ENCODE measurements around the gene SEC24D.

The SEC24D gene

DNA sequence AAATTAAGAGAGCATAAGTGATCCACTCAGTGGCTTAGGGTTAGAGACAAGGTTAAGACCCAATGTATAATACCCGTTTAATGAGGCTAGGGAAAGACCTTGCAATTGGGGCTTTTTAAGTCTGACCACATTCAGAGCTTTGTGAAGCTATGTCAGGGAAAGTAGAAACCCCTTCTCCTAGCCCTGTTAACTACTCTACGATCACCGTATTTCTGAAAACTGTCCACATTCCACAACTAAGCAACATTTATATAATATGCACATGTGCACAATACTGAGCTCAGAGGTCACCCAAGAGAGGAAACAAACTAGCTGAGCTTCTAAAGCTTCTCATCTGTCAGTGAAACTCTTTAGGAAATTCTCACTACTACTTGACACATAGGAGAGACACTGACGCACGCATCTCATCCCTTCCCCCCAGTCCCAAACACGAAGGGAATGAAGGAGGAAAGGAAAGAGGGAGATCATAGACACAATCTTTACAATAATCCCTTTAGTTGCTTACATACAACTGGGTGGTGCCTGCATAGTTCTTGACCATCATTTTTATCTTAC lies 94.5 kb downstream of the SEC24D start:
- no peaks in the 10 kb centered on the region for H3K9me3 ChIP-seq (ENCODE audit: low read length)
- peaks cover 27% of the 10 kb centered on the region for H3K36me3 ChIP-seq (ENCODE audit: insufficient read depth, low read length)
- peak overlapping the region; percentile 35 for H3K9ac ChIP-seq (ENCODE audit: low read length)
- H3K4me1 ChIP-seq (ENCODE audit: insufficient read depth, low read length), result peaks cover 68% of the 10 kb centered on the region
- peak overlapping the region in 1 of 2 donors; percentile 49 for H3K4me3 ChIP-seq (ENCODE audit: low read depth in 1 of 2, low read length in 2 of 2)
- H3K27me3 ChIP-seq (ENCODE audit: control insufficient read depth in 1 of 2, insufficient read depth in 2 of 2, low read length in 2 of 2), result no peaks in the 10 kb centered on the region
- peak overlapping the region; percentile 78 for H3K27ac ChIP-seq (ENCODE audit: low read depth, low read length)

DNA sequence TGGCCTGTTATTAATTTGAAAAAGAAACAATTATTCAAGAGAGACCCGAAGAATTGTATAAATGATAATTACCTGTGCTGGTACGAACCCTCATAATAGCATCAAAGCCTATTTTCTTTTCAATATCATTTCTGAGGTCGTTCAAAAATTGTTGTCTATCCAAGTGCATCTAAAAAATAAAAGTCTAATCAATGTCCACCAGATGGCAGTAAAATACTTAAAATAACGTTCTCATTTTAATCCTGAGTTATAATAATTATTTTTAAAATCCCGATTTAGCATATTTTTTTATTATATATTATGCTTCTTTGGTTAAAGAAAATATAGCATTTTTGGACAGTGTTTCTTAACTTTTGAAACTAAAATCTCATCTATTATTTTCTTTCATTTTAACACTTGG lies 95.1 kb downstream of the SEC24D start:
- Histone ChIP-seq H3K9me3 (ENCODE audit: low read length) (no peaks in the 10 kb centered on the region), H3K36me3 (ENCODE audit: insufficient read depth, low read length) (peaks cover 27% of the 10 kb centered on the region), H3K4me3 (ENCODE audit: low read depth in 1 of 2, low read length in 2 of 2) (peak overlapping the region in 1 of 2 donors; percentile 49), H3K9ac (ENCODE audit: low read length) (peak overlapping the region; percentile 23), H3K27me3 (ENCODE audit: control insufficient read depth in 1 of 2, insufficient read depth in 2 of 2, low read length in 2 of 2) (no peaks in the 10 kb centered on the region), H3K27ac (ENCODE audit: low read depth, low read length) (peak overlapping the region; percentile 78), H3K4me1 (ENCODE audit: insufficient read depth, low read length) (peaks cover 64% of the 10 kb centered on the region)

DNA sequence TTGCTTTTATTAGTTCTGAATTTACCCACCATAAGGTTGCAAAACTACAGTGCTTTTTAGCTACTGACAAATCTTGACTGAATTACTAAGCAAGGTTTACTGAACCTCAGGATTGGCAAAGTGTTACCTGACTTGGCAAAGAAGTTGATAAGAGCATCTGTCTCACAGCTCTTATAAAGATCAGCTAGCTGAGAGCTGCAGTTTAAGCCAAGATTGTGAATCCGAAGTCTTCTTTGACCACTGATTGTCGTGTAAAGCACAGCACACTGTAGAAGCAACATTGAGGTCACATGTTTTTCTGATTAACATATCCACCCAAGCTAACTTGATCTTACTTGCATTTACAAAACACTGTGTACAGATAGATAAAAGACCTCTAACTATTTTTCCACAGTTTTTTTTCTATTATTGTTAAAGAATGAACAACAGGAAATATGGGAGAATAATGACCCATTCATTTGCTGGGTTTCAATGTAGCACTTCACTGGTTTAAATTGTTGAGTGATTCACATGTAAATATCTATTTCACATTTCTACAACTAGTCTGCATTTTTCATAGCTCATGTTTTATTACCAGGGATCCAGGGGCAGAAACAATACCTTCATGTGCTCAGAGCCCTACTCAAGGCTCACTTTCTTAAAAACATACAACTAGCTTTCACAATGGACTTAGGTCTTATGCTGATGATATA lies 96.8 kb downstream of the SEC24D start:
- no peaks in the 10 kb centered on the region for H3K9me3 ChIP-seq (ENCODE audit: low read length)
- H3K27me3 ChIP-seq (ENCODE audit: control insufficient read depth in 1 of 2, insufficient read depth in 2 of 2, low read length in 2 of 2), result no peaks in the 10 kb centered on the region
- H3K4me3 ChIP-seq (ENCODE audit: low read depth in 1 of 2, low read length in 2 of 2), result no peak overlapping the region
- H3K36me3 ChIP-seq (ENCODE audit: insufficient read depth, low read length), result peaks cover 27% of the 10 kb centered on the region
- H3K9ac ChIP-seq (ENCODE audit: low read length), result no peak overlapping the region
- peak overlapping the region; percentile 61 for H3K27ac ChIP-seq (ENCODE audit: low read depth, low read length)
- peaks cover 52% of the 10 kb centered on the region for H3K4me1 ChIP-seq (ENCODE audit: insufficient read depth, low read length)

DNA sequence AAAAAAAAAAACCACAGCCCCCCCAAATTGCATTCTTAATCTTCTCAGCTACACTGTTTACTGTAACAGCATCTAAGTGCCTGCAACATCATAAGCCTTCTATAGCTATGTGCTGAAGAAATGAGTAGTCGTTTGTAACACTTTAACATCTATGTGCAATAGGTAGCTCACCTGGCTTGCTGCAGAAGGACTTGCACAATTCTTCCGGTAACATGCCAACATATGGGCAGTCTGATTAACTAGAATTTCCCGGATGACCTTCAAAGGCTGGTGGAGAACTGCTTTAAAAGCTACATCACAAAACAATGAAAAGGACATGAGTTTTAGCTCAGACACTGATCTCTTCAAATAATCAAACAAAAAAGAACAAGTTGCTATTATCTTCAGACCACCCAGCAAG lies 97.8 kb downstream of the SEC24D start:
- no peak overlapping the region for H3K9ac ChIP-seq (ENCODE audit: low read length)
- H3K36me3 ChIP-seq (ENCODE audit: insufficient read depth, low read length), result peaks cover 20% of the 10 kb centered on the region
- no peak overlapping the region for H3K4me3 ChIP-seq (ENCODE audit: low read depth in 1 of 2, low read length in 2 of 2)
- peaks cover 52% of the 10 kb centered on the region for H3K4me1 ChIP-seq (ENCODE audit: insufficient read depth, low read length)
- peak overlapping the region; percentile 63 for H3K27ac ChIP-seq (ENCODE audit: low read depth, low read length)
- no peaks in the 10 kb centered on the region for H3K9me3 ChIP-seq (ENCODE audit: low read length)
- H3K27me3 ChIP-seq (ENCODE audit: control insufficient read depth in 1 of 2, insufficient read depth in 2 of 2, low read length in 2 of 2), result no peaks in the 10 kb centered on the region

DNA sequence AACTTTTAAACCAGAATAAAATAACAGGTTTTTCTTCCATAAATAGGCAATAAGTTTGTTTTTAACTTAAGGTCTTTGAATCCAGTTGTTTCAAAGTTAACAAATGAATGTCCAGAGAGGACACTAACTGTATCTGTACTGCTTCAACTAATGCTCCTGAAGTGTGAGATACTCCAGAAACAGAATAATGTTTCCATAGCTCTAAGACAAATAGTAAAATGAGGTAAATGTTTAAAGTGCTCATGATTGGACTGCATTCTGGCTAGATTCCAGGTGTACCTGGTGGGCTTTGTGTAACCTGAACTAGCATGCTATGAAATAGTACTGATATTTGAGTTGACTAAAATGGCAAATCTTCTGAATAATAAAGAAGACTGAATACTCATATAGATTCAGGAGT lies 99.0 kb downstream of the SEC24D start:
- no peaks in the 10 kb centered on the region for H3K27me3 ChIP-seq (ENCODE audit: control insufficient read depth in 1 of 2, insufficient read depth in 2 of 2, low read length in 2 of 2)
- H3K4me1 ChIP-seq (ENCODE audit: insufficient read depth, low read length), result peaks cover 48% of the 10 kb centered on the region
- H3K9me3 ChIP-seq (ENCODE audit: low read length), result no peaks in the 10 kb centered on the region
- peaks cover 28% of the 10 kb centered on the region for H3K36me3 ChIP-seq (ENCODE audit: insufficient read depth, low read length)
- no peak overlapping the region for H3K4me3 ChIP-seq (ENCODE audit: low read depth in 1 of 2, low read length in 2 of 2)
- H3K9ac ChIP-seq (ENCODE audit: low read length), result no peak overlapping the region
- H3K27ac ChIP-seq (ENCODE audit: low read depth, low read length), result no peak overlapping the region

DNA sequence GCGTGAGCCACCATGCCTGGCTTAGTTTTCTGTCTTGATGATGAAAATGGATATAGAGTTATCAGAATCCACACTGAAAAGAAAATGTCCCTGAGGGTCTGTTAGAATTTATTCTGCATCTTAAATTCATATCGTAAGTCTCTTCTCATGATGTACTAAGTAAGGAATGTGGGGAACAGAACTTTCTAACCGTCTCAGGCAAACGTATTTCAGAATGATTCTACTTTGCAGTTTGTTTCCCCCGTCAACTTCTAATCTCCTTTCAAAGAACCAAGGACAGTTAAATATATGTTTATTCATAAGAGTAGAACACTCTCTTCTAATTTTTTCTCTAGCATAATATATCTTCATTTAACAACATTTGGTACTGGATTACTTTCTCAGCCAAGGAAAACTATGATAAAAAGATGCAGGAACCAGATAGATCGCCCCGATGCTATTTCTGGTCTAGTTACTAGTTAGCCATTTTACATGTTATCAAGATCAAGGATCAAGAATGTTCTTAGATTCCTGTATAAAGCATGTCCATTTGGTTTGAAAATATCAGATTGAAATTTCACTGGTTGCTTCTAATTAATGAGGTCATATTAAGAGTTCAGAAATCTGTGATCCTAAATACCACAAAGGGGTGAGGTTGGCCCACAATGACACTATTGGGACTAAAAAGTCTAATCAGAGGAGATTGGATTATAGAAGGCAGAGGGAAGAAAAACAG lies 101.3 kb downstream of the SEC24D start:
- no peaks in the 10 kb centered on the region for H3K9me3 ChIP-seq (ENCODE audit: low read length)
- no peak overlapping the region for H3K9ac ChIP-seq (ENCODE audit: low read length)
- peak overlapping the region; percentile 52 for H3K27ac ChIP-seq (ENCODE audit: low read depth, low read length)
- H3K27me3 ChIP-seq (ENCODE audit: control insufficient read depth in 1 of 2, insufficient read depth in 2 of 2, low read length in 2 of 2), result no peaks in the 10 kb centered on the region
- H3K4me1 ChIP-seq (ENCODE audit: insufficient read depth, low read length), result peaks cover 27% of the 10 kb centered on the region
- peaks cover 38% of the 10 kb centered on the region for H3K36me3 ChIP-seq (ENCODE audit: insufficient read depth, low read length)
- H3K4me3 ChIP-seq (ENCODE audit: low read depth in 1 of 2, low read length in 2 of 2), result no peak overlapping the region

DNA sequence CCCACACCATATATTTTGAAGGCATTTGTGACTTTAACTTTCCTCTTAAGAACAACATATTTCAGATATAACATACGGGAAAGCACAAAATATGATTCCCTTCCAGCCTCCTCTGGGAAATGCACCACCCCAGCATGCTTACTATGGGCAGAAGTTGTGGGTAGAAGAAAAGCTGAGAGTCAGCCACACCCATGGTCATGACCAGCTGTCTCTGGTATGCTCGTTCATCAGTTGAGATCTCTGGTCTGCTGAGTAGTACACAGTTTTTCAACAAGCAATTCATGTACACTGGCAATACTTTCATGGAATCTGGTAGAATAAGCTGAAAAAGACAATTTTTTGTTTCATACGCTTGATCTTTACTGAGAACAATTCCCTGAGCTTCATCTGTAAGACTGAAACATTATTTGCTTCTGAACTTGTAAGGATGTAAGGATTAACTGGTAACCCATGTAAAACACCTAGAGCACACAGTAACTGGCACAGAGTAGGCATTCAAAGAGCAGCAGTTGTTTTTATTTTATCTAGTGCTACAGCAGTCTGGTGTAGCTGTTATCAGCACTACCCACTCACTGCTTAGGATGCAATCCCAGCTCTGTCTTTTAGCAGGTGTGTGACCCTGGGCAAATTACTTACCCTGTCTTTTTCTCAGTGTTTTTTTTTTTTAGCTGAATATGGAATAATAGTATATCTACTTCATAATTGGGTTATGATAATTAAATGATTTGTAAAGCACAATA lies 103.2 kb downstream of the SEC24D start:
- no peak overlapping the region for H3K4me3 ChIP-seq (ENCODE audit: low read depth in 1 of 2, low read length in 2 of 2)
- peaks cover 38% of the 10 kb centered on the region for H3K36me3 ChIP-seq (ENCODE audit: insufficient read depth, low read length)
- H3K27ac ChIP-seq (ENCODE audit: low read depth, low read length), result no peak overlapping the region
- H3K4me1 ChIP-seq (ENCODE audit: insufficient read depth, low read length), result peaks cover 9% of the 10 kb centered on the region
- H3K27me3 ChIP-seq (ENCODE audit: control insufficient read depth in 1 of 2, insufficient read depth in 2 of 2, low read length in 2 of 2), result no peaks in the 10 kb centered on the region
- H3K9ac ChIP-seq (ENCODE audit: low read length), result no peak overlapping the region
- no peaks in the 10 kb centered on the region for H3K9me3 ChIP-seq (ENCODE audit: low read length)

DNA sequence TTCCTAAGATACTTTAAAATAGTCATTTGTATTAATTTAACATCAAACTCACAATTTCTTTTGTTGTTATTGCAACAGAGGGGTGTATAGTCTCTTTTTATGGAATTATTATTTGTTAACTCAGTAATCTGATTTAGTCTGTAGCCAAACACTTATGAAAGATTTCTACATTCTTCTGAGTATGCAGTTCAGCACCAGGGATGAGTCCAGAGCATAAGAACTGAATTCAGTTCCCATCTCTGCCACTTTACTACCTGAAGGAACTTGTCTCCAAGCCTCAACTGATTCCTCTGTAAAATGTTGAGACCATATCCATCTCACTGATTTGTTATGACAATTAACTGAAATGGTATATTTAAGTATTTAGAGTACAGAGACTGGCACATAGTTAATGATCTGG lies 105.2 kb downstream of the SEC24D start:
- Histone ChIP-seq H3K27ac (ENCODE audit: low read depth, low read length) (no peak overlapping the region), H3K4me3 (ENCODE audit: low read depth in 1 of 2, low read length in 2 of 2) (no peak overlapping the region), H3K36me3 (ENCODE audit: insufficient read depth, low read length) (peaks cover 52% of the 10 kb centered on the region), H3K4me1 (ENCODE audit: insufficient read depth, low read length) (no peaks in the 10 kb centered on the region), H3K9ac (ENCODE audit: low read length) (no peak overlapping the region), H3K9me3 (ENCODE audit: low read length) (no peaks in the 10 kb centered on the region), H3K27me3 (ENCODE audit: control insufficient read depth in 1 of 2, insufficient read depth in 2 of 2, low read length in 2 of 2) (no peaks in the 10 kb centered on the region)

DNA sequence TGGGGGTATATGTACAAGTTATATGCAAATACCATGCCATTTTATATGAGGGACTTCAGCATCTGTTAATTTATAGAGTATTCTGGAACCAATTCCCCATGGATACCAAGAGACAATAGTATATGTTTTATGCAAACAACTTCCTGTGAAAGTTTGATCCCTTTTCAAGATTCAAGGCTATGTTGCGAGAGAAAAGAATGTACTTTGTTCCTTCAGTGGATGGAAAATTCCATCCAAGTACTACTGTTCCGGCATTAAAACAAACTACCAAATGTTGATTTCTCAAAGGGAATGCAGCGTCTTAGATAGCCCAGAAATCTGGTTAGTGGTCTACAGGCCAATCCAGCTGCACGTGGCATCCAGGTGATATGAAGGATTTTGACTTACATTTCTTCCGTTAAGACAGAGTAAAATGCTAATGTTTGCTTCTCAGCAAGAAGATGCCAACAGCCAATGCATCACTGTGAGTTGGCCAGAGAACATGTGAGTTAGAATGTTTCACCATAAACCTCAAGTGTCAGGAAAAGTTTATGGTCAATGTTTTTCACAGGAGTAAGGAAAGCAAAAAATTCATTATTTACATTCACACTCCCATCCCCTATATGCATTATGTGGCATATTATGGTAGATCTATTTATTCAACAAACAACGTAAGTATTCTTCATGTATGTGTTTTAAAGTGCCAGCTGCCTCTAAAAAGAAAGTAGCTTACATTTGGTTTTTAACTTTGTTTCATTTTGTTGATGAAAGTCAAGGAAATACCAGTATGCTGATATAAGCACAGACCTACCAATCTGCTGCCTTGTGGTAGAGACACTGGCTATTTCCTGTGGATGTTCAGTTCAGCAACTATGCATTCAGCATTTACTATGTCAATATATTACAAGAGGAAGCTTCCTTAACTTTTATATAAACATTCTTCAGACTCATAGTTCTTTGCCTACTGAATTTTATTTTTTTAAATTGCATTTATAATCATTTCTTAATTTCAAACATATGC lies 106.3 kb downstream of the SEC24D start:
- H3K9ac ChIP-seq (ENCODE audit: low read length), result no peak overlapping the region
- no peaks in the 10 kb centered on the region for H3K9me3 ChIP-seq (ENCODE audit: low read length)
- no peaks in the 10 kb centered on the region for H3K4me1 ChIP-seq (ENCODE audit: insufficient read depth, low read length)
- no peak overlapping the region for H3K27ac ChIP-seq (ENCODE audit: low read depth, low read length)
- no peak overlapping the region for H3K4me3 ChIP-seq (ENCODE audit: low read depth in 1 of 2, low read length in 2 of 2)
- peaks cover 63% of the 10 kb centered on the region for H3K36me3 ChIP-seq (ENCODE audit: insufficient read depth, low read length)
- no peaks in the 10 kb centered on the region for H3K27me3 ChIP-seq (ENCODE audit: control insufficient read depth in 1 of 2, insufficient read depth in 2 of 2, low read length in 2 of 2)

DNA sequence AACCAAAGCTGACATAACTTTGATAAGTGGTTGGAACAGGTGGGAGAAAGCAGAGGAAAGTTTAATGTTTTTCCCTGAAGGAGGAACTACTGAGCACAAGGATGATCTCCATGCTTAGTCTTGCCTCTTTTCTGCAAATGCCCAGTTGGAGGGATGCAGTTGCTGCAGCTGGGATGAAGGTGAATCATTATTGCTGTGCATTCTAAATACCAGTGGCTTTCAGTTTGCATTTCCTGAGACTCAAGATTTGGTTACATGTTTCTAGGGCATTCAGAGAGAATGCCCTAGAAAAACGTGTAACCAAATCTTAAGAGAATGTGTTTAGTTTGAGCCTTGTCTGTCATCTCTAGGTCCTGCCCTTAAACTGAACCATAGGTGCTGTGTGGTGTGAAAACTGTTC lies 108.6 kb downstream of the SEC24D start:
- Histone ChIP-seq H3K36me3 (ENCODE audit: insufficient read depth, low read length) (peaks cover 67% of the 10 kb centered on the region), H3K9ac (ENCODE audit: low read length) (no peak overlapping the region), H3K4me1 (ENCODE audit: insufficient read depth, low read length) (no peaks in the 10 kb centered on the region), H3K9me3 (ENCODE audit: low read length) (no peaks in the 10 kb centered on the region), H3K27ac (ENCODE audit: low read depth, low read length) (no peak overlapping the region), H3K27me3 (ENCODE audit: control insufficient read depth in 1 of 2, insufficient read depth in 2 of 2, low read length in 2 of 2) (no peaks in the 10 kb centered on the region), H3K4me3 (ENCODE audit: low read depth in 1 of 2, low read length in 2 of 2) (no peak overlapping the region)

Data from muscle layer of colon (tissue), 2 donors.